ENCODE measurements around the gene ANAPC13. TPM values are rescaled to one million over a fixed set of nuclear protein-coding genes. Genes with fewer than 3 reads are reported as not detected.

The ANAPC13 gene
- total RNA-seq, 3 donors from 2014 or later: 56.0 to 68.3 (median 66.1) TPM

DNA sequence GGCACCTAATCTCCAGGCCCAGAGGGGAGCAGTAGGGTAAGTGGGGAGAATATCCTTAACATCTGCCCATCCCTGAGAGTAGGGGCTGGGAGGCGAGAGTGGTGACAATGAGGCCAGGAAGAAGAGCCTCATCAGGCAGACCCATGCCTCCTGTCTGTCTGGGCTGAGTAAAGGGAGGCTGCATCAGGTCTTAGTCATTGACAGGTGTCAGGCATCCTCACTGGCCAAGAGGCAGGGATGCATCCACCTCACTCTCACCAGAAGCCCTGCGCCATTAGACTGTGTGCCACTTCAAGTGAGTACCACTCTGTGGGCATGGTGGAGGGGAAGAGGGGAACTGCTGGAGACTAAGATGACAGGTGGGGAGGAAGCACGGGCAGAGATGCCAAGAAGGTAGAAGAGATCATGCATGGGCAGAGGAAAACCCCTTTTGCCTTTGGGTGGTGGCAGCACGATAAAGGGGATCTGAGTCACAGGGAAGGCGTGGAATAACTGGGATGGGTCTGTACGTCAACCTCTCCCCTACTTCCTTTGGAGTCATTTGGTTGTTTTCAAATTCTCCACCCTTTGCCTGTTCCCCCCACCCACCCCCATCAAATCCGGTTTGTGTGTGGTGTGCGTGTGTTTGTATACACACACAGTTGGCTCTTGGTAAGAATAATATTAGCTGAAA lies 14.1 kb downstream of the ANAPC13 start:
- DNase-seq (ENCODE audit: low spot score in 2 of 2): no peak
- H3K4me1 ChIP-seq: no peaks in the 10 kb centered on the region
- H3K9me3 ChIP-seq: no peaks in the 10 kb centered on the region
- no peaks in the 10 kb centered on the region for H3K36me3 ChIP-seq
- H3K27ac ChIP-seq: no peak overlapping the region
- no peak overlapping the region for H3K4me3 ChIP-seq
- no peaks in the 10 kb centered on the region for H3K27me3 ChIP-seq
- TF ChIP-seq, protein P1, sequence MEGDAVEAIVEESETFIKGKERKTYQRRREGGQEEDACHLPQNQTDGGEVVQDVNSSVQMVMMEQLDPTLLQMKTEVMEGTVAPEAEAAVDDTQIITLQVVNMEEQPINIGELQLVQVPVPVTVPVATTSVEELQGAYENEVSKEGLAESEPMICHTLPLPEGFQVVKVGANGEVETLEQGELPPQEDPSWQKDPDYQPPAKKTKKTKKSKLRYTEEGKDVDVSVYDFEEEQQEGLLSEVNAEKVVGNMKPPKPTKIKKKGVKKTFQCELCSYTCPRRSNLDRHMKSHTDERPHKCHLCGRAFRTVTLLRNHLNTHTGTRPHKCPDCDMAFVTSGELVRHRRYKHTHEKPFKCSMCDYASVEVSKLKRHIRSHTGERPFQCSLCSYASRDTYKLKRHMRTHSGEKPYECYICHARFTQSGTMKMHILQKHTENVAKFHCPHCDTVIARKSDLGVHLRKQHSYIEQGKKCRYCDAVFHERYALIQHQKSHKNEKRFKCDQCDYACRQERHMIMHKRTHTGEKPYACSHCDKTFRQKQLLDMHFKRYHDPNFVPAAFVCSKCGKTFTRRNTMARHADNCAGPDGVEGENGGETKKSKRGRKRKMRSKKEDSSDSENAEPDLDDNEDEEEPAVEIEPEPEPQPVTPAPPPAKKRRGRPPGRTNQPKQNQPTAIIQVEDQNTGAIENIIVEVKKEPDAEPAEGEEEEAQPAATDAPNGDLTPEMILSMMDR (IDR thresholded peaks at IDR 0.05): no peak
- TF ChIP-seq POLR2A (IDR thresholded peaks at IDR 0.05) (no peak), POLR2AphosphoS5 (IDR thresholded peaks at IDR 0.05) (no peak)
- intact Hi-C loops (cut with DNase I; ENCODE audit: low total_unique reads): loop anchor here (1.0 to 5.0 kb wide), 2 partner anchors 13 to 159 kb away; no protein-coding TSS in a partner anchor

GRCh38 chr3:134468519-134468918 lies 17.3 kb downstream of the ANAPC13 start:
- TF ChIP-seq POLR2A (IDR thresholded peaks at IDR 0.05): no peak
- TF ChIP-seq, protein P1 (IDR thresholded peaks at IDR 0.05): no peak
- no peaks in the 10 kb centered on the region for H3K27me3 ChIP-seq
- no peaks in the 10 kb centered on the region for H3K9me3 ChIP-seq
- peaks cover 2 to 16% of the 10 kb centered on the region in 2 donors for H3K4me1 ChIP-seq
- intact Hi-C loops (cut with DNase I; ENCODE audit: low total_unique reads): no loop called here
- H3K4me3 ChIP-seq: no peak overlapping the region
- DNase-seq (ENCODE audit: low spot score in 2 of 2): no peak
- no peaks in the 10 kb centered on the region for H3K36me3 ChIP-seq
- H3K27ac ChIP-seq: no peak overlapping the region

GRCh38 chr3:134466331-134466730 lies 19.5 kb downstream of the ANAPC13 start:
- no peak overlapping the region for H3K4me3 ChIP-seq
- no peaks in the 10 kb centered on the region for H3K36me3 ChIP-seq
- no peaks in the 10 kb centered on the region for H3K27me3 ChIP-seq
- peaks cover 8 to 18% of the 10 kb centered on the region in 2 donors for H3K4me1 ChIP-seq
- no peak overlapping the region for H3K27ac ChIP-seq
- DNase-seq (ENCODE audit: low spot score in 2 of 2): no peak
- intact Hi-C loops (cut with DNase I; ENCODE audit: low total_unique reads): no loop called here
- no peaks in the 10 kb centered on the region for H3K9me3 ChIP-seq
- TF ChIP-seq POLR2AphosphoS5 (IDR thresholded peaks at IDR 0.05) (no peak), POLR2A (IDR thresholded peaks at IDR 0.05) (no peak)
- TF ChIP-seq, protein P1 (IDR thresholded peaks at IDR 0.05): no peak

- TF ChIP-seq POLR2AphosphoS5 (IDR thresholded peaks at IDR 0.05) (no peak), POLR2A (IDR thresholded peaks at IDR 0.05) (no peak)
- TF ChIP-seq, protein P1 (IDR thresholded peaks at IDR 0.05): no peak
- H3K27ac ChIP-seq: peak overlapping the region; percentile 82 to 88
- no peak for DNase-seq (ENCODE audit: low spot score in 2 of 2)
- H3K4me1 ChIP-seq: peaks cover 8 to 18% of the 10 kb centered on the region in 2 donors
- H3K4me3 ChIP-seq: peak overlapping the region in 1 of 3 donors; percentile 8
- no peaks in the 10 kb centered on the region for H3K36me3 ChIP-seq
- intact Hi-C loops (cut with DNase I; ENCODE audit: low total_unique reads): no loop called here
- no peaks in the 10 kb centered on the region for H3K9me3 ChIP-seq
- H3K27me3 ChIP-seq: no peaks in the 10 kb centered on the region
Measured at GRCh38 chr3:134464689-134465365, 21.0 kb downstream of the ANAPC13 start.

DNA sequence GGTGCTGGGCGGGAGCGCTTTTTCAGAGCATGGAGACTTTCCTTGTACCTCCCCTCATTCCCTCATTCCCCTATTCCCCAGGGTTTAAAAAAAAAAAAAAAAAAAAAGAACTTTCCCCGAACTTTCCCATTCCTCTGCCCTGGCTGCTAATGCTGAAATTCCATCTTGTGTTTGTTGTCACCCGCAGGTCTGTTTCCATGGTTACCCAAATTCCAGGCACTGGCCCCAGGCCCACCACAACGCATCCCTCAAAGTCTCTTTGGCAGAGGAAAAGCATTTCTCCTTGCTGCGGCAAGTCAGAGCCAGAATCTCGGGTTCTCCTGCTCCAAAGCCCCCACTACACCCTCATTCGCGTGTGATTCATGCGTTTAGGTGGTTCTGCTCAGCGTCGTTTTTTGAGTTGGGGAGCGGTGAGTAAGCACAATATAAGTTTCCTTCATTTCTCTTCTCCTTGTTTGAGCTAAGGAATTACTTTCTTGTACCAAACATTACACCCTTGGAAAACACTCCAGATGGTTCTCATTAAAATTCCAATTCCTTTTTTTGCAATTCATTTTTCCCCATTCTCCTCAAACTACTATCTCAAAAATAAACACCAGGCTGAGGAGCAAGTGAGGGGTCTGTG lies 21.6 kb downstream of the ANAPC13 start:
- H3K4me1 ChIP-seq: peaks cover 8 to 18% of the 10 kb centered on the region in 2 donors

More for the DNA sequence above, 21.6 kb downstream of the ANAPC13 start:
- peak overlapping the region in 1 of 3 donors; percentile 8 for H3K4me3 ChIP-seq
- peak overlapping the region; percentile 82 to 88 for H3K27ac ChIP-seq
- no peaks in the 10 kb centered on the region for H3K27me3 ChIP-seq
- H3K36me3 ChIP-seq: no peaks in the 10 kb centered on the region
- DNase-seq (ENCODE audit: low spot score in 2 of 2): peak; percentile 62 to 84
- H3K9me3 ChIP-seq: no peaks in the 10 kb centered on the region
- intact Hi-C loops (cut with DNase I; ENCODE audit: low total_unique reads): no loop called here
- TF ChIP-seq POLR2A (IDR thresholded peaks at IDR 0.05) (no peak), POLR2AphosphoS5 (IDR thresholded peaks at IDR 0.05) (peak; percentile 58 to 84 (median 81))
- TF ChIP-seq, protein P1 (IDR thresholded peaks at IDR 0.05): no peak

Measured in breast epithelium (tissue), 4 donors.